HG03064 (cell line): ENCODE measurements around the gene FOSB.
A peak's percentile ranks its signal among the peaks of the same experiment; 100 is the strongest.

Experiments
- ATAC-seq: cut with Tn5 transposase; IDR thresholded peaks from one replicate; pipeline ENCODE4 v1.9.1; 2021; ENCODE audit warnings: low read depth; ENCODE audit not compliant: unreplicated experiment

Gene FOSB

DNA sequence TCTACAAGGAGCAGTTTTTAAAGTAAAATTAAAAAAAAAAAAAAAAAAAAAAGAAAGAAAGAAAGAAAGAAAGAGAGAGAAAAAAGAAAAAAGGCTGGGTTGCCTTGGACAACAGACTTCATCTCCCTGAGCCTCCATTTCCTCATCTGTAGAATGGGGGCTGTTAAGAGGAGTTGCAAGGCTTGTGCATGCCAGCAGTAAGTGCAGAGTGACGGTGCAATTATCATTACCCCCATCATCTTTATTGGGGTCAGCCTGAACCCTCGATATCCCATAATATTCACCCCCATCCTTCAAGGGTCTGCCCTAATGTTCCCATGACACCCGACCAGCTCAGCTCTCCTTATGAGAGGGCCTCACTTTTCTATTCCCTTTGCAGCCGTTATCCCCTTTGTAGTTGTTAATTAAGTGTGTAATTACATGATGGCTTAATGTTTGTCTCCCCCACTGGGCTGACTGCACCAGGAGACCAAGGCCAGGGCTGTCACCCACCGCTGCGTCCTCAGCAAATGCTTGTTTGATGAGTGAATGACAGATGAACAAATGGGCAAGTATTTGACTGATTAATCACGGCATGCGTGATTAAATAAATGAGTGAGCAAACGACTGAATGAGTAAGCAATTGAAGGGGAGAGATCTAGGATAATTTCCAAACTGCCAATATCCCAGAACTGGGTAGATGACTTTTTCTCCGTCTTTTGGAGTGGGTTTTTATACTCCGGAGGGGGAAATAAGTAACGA lies 10.1 kb downstream of the FOSB start:
- no peak for ATAC-seq

DNA sequence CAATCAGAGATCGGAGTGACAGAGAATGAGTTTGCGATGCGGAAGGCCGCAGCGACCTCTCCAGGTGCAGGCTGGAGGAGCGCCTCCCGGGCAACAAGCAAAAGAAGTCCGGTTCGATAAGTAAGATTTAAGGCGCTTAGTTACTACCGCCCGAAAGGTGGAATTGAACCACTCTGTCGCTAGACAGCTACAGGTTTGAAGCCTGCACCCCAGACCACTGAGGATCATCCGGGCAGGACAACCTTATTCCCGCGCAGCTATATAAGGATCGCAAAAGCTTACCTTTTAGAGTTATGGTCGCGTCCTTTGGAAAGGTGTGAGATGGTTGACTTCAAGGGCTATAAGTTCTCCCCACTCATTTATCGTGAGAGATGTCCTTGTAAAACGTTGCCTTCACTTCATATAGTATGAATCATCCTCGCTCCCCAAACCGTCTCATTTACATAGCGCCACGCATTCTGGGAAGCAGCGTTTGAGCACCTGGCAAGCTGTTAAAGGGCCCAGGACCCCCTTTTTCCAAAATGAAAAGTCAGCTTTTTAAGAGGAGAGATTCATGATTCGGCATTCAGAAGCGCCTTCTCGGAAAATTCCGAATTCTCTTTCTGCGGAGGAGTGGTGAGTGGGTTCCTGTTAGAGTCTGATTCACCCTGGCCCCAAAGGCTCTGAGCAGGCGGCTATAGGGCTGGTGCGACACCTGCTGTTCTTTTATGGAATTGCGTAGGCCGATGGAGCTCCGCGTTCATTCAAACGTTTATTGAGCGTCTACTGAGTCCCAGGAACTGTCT lies 10.8 kb downstream of the FOSB start:
- ATAC-seq, result peak; percentile 56

DNA sequence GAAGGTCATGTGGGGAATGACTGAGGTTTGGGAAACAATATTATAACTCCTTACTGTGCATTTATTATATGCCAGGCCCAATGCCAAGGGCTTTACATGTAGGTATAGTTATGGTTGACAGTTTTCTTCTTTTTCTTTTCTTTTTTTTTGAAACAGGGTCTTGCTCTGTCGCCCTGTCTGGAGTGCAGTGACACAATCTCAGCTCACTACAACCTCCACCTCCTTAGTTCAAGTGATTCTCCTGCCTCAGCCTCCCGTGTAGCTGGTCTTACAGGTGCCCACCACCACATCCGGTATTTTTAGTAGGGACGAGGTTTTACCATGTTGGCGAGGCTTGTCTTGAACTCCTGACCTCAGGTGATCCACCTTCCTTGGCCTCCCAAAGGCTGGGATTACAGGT lies 15.2 kb downstream of the FOSB start:
- ATAC-seq, result no peak

DNA sequence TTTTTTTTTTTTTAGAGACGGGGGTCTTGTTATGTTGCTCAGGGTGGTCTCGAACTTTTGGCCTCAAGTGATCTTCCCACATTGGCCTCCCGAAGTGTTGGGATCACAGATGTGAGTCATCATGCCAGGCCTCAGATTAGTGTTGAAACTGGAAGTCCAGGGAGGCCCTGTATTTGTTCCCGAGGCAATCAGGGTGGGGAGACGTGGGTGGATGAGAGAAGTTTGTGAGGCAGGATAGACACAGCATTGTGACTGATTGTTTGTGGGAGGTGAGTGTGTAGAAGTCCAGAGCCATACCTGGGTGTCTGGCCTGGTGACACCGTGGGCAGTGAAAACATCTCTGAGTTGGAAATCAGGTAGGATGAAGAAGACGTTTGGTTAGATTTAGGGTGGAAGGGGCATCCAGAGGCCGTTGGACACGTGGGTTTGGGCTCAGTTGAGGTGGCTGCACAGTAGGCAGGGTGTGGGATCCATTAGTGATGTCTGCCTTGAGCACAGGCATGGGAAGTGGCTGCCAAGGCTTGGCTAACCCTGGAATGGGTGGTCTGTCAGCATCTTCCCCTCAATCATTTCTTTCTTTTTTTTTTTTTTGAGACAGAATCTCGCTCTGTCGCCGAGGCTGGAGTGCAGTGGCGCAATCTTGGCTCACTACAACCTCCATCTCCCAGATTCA lies 16.6 kb downstream of the FOSB start:
- ATAC-seq, result no peak

DNA sequence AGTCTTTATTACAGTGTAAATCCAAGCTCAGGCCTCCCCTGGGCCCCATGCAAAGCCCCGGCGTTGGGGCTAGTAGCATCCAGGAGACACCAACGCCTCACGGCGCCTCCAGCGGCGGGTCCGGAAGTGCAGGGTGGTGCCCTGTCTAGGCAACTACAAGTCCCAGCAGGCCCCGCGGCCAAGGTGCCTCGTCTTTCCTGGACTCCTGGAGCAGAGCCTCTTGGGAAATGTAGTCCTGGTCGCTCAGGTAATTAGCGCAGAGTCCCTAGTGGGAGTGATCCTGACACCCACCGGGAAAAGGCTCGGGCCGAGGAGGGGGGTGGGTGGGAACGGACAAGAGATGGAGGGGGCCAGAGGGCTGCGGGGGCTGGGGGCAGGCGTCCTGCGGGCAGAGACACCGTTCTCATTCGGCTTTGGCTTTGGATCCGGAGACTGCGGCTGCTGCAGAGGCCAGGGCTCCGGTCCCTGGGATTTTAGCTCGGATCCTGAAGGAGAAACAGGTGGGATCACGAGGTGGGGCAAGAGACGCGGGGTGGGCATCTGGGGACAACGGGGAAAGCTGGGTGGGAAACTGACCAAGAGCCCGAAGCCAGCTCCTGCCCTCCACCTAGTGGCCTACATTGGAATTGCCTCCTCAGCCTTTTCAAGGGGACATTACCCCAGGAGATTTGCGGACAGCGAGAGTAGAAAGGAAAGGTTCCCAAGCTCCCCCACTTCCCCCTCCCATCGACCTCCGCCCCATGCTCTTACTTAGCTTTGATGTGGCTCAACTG lies 17.7 kb downstream of the FOSB start:
- ATAC-seq, result peak; percentile 81

DNA sequence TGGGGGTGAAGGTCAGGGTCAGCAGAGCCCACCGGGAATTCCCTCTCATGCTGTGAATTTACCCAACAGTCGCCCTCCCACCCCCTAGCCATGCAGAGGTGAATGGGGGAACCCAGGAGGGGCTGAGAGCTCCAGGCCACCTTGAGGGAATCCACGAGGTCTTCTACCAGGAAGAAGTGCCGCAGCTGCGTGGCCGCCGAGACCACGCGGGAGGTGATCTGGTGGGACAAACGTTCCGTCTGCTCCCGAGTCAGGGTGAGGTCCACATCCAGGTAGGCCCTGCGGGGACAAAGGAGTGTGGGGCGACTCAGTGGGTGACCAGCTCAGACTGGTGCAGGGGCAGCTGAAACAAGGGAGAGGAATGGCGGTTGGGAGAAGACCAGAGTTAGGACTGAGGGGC lies 20.9 kb downstream of the FOSB start:
- no peak for ATAC-seq

DNA sequence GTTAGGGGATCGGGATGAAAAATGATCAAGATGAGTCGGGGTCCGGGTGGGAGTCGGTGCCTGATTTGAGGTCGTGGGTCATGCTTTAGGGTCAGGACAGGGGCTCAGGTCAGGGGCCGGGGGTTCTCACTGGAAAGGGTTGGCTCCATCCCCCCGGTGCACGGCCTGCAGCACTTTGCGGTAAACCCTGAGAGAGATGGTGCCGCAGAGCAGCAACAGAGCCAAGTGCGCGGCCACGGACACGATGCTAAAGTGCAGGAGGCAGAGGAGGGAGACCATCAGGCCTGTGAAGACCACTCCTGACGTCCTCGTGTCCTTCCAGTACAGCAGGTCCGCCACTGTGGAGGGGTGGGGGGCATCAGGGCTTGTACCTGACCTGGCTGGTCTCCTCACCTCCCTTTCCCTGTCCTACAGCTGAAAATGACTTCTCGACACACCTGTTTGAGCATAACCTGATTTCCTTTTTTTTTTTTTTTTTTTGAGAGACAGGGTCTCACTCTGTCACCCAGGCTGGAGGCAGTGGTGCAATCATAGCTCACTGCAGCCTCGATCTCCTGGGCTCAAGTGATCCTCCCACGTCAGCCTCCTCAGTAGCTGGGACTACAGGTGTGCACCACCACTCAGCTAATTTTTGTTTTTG lies 21.5 kb downstream of the FOSB start:
- no peak for ATAC-seq

DNA sequence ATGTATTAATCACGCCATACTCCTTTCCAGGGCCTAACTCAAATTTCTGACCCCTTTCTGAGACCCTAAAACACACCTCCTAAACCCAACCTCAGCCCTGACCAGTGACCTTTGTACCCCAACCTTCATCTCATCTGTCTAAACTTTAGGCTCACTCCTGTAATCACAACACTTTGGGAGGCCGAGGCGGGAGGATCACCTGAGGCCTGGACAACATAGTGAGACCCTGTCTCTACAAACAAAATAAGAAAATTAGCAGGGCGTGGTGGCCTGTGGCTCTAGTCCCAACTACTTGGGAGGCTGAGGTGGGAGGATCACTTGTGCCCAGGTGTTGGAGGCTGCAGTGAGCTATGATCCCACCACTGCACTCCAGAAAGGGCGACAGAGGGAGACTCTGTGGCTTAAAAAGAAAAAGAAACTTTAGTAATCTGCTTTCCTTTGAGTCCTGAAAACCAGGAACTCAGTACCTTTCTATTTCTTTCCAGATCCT lies 24.4 kb downstream of the FOSB start:
- ATAC-seq, result no peak

DNA sequence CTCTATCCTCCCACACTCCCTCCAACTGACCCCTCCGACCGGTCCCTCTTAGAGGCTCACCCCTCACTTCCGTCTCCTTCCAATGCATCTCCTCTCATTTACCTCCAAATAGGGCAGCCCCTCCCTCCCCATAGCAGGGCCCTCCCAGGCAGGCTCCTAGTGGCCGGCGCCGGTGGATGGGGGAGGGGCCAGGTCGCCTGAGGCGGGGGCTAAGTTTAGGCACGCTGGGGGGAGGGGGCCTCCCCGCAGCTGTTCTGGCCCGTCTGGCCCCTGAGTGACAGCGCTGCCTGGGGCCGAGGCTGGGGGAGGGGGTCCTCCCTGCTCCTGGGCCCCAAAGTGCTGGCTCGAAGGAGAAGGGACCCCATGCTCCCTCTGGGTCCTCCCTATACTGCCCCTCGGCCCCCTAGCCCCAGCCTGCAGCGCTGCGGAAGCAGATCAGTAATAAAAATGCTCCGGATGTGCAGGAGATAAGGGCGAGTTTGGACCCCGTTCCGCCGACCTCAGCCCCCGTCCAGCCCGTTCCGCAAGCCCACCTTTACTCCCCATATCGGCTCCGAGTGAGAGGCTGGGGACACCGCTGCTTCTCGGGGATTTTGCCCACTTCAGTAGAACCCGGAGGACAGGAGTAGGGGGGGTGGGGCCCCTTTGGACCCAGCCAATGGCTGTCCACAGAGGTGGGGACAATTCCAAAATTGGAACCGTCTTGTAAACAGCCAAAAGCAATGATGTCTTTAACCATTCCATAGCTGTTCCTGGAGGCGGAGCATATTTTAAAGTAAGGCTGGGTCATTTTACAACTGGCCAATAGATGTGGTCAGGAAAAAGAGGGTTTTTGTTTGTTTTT lies 25.1 kb downstream of the FOSB start:
- ATAC-seq, result no peak

DNA sequence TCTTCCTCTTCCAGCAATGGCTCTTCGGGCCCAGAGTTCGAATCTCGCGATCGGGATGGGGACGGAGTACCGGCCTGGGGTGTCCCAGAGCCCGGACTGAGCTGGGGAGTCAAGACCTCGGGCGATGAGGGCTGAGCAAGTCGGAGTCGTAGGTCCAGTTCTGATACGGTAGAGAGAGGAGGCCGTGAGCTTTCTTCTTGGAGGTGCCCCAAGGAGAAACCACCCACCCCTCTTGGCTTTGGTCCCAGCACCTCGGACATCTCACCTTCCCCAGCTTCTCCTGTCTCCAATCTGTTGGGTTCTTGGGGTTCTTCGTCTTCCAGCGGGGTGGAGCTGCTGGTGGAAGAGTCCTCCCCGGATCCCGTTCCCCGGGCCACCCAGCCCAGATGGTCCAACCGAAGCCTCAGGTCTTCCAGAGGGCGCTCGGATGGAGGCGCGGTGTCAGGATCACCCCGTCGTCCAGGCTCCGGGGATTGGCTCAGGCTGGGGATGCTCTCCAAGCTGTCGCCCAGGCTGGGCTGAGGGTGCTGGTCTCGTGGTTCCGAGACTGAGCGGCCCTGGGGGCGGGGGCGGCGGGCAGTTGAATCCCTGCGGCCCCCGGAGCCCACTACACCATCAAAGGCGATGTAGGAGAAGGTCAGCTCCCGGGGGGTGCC lies 26.6 kb downstream of the FOSB start:
- ATAC-seq, result no peak

DNA sequence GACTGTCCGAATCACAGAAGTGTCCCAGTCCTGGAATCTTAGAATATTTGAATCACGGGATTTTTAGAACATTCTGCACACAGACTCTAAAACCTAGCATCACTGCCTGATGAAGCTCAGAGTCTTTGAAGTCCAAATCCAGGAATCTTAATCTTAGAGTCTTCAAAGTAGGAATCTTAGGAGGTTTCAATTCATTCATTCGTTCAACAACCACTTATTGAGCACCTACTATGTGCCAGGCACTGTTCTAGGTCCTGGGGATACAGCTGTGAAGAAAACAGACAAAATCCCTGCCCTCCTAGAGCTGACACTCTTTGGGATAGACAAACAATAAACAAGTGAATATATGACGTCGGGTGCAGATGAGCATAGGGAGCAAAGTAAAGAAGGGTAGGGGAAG lies 27.4 kb downstream of the FOSB start:
- ATAC-seq, result no peak

DNA sequence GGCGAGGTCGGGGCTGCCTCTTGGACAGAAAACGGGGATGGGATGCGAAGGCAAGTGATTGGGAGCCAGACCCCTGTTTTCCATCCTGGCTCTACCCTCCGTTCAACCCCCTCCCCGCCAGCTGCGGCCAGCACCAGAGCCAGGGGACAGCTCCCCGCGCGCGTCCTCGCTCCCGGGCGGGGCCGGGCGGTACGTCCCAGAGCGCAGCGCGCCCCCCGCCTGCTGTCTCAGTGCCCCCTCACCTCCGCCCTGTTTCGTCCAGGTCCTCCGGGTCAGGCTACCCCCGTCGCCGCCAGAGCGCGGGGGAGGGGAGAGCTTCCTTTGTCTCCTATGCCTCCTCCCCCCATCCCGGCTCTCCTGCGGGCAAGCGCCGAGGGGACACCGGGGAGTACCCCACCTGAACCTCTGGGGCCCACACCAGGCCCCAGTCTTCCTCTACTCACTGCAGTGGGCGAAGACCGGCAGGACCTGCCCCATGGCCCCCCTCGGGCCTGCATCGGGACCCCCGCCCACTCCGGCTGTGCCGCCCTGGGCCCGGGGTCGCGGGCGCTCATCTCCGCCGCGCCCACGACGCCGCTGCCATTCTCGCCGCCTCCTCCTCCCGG lies 28.7 kb downstream of the FOSB start:
- no peak for ATAC-seq

DNA sequence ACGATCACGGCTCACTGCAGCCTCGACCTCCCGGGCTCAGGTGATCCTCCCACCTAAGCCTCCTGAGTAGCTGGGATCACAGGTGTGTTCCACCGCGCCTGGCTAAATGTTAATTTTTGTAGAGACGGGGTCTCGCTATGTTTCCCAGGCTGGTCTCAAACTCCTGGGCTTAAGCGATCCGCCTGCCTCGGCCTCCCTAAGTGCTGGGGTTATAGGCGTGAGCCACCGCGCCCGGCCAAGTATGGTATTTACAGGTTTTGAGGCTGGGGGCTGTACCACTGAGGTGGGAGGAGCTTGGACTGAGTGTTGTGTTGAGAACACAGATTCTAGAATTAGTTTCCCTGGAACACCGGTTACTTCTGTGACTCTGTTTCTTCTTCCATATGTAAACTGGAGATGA lies 30.0 kb downstream of the FOSB start:
- ATAC-seq, result no peak

DNA sequence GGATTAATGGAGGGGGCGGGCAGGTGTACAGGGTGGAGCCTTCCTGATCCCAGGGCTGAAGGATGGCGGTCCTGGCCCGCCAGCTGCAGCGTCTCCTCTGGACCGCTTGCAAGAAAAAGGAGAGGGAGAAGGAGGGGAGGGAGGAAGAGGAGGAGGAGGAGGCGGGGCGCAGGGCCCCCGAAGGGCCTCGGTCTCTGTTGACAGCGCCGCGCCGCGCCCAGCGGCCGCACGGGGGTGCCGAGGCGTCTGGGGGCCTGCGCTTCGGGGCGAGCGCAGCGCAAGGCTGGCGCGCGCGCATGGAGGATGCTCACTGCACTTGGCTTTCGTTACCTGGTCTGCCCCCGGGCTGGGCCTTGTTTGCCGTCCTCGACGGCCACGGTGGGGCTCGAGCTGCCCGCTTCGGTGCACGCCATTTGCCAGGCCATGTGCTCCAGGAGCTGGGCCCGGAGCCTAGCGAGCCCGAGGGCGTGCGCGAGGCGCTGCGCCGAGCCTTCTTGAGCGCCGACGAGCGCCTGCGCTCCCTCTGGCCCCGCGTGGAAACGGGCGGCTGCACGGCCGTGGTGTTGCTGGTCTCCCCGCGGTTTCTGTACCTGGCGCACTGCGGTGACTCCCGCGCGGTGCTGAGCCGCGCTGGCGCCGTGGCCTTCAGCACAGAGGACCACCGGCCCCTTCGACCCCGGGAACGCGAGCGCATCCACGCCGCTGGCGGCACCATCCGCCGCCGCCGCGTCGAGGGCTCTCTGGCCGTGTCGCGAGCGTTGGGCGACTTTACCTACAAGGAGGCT lies 30.8 kb downstream of the FOSB start, which contains the start of gene PPM1N:
Gene PPM1N, plus strand, starts transcription at position 33 of the 785 bp plus-strand sequence. Its CDS starts 30 bp downstream, at position 63.
- ATAC-seq, result no peak

DNA sequence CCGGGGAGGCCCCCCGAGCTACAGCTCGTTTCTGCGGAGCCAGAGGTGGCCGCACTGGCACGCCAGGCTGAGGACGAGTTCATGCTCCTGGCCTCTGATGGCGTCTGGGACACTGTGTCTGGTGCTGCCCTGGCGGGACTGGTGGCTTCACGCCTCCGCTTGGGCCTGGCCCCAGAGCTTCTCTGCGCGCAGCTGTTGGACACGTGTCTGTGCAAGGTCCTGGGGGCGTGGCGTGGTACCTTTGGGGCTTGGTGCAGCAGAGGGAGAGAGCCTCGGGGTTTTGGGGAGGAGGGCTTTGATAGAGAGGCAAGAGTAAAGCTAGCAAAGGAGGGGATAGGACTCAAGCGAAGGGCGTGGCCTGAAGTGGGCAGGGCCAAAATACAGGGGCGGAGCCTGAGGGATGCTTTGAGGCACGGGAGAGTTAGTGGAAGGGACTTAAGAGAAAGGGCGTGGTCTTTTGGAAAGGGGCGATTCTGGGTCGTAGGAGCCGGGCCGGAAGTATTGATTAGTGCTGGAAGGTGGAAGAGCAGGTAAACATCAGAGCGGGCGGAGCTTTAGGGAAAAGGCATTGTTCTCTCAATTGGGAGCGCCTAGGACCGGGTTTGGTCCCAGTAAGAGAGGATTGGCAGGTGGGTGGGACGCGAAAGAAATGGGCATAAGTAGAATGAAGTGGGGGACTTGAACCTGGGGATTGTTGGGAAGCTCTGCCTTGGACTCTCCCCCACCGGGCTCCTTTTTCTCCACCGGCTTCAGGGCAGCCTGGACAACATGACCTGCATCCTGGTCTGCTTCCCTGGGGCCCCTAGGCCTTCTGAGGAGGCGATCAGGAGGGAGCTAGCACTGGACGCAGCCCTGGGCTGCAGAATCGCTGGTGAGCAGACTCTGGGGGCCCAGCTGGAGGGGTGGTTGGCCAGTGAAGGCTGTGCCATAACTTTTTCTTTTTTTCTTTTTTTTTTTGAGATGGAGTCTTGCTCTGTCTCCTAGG lies 31.7 kb downstream of the FOSB start:
- no peak for ATAC-seq
